HepG2 (cell line): Measurements from ENCODE around the gene UCN. TPM values are rescaled to one million over a fixed set of nuclear protein-coding genes. Genes with fewer than 3 reads are reported as not detected.

Source experiments
- polyA plus RNA-seq, 8 experiments: library from polyadenylated mRNA; depleted of rRNA in 3 of 8; stranded (reverse) in 7 of 8; unstranded in 1 of 8; fragments of >200 nt; fragmentation: Illumina TruSeq in 4 of 8; extraction: Trizol in 4 of 8; gene quantifications; 2 replicates each; pipeline versions ENCODE4 v1.2.1 to v1.2.3, GENCODE V29; 2011 to 2016; ENCODE audit warnings: low read depth in 4 of 8, missing spikeins in 1 of 8, mixed read lengths in 1 of 8; ENCODE audit not compliant: insufficient read depth in 1 of 8
- total RNA-seq, 5 experiments: library from RNA; depleted of rRNA; stranded (reverse); fragments of >200 nt; fragmentation: Illumina TruSeq; extraction: Trizol; gene quantifications; 2 replicates each; pipeline ENCODE4 v1.2.3, GENCODE V29; 2016; ENCODE audit warnings: low read depth in 1 of 5

Gene UCN
- total and polyA plus RNA-seq, 2 of the 13 experiments (the other 11 are each of a cell fraction or from before 2014, with no cell fraction given): 1.2 to 2.3 TPM

Other genes with a start within 250 kb of the UCN start
- gene OST4, start 236.8 kb downstream of the UCN start, total RNA-seq (2016; rRNA removed; fragmentation: Illumina TruSeq; extraction: Trizol): 498 and 508 TPM in 2 replicates
- 491 and 584 TPM in 2 replicates for gene OST4, start 236.8 kb downstream of the UCN start, polyA plus RNA-seq (2011; rRNA removed)
- 4.0 and 9.7 TPM in 2 replicates for gene EMILIN1, start 229.8 kb downstream of the UCN start, total RNA-seq (2016; rRNA removed; fragmentation: Illumina TruSeq; extraction: Trizol)
- gene EMILIN1, start 229.8 kb downstream of the UCN start, polyA plus RNA-seq (2011; rRNA removed): 8.1 and 13.1 TPM in 2 replicates
- 29.9 and 40.9 TPM in 2 replicates for gene KHK, start 221.7 kb downstream of the UCN start, total RNA-seq (2016; rRNA removed; fragmentation: Illumina TruSeq; extraction: Trizol)
- gene KHK, start 221.7 kb downstream of the UCN start, polyA plus RNA-seq (2011; rRNA removed): 99.2 and 139 TPM in 2 replicates
- 7.0 and 13.9 TPM in 2 replicates for gene CGREF1, start 189.3 kb downstream of the UCN start, total RNA-seq (2016; rRNA removed; fragmentation: Illumina TruSeq; extraction: Trizol)
- gene CGREF1, start 189.3 kb downstream of the UCN start, polyA plus RNA-seq (2011; rRNA removed): 23.4 and 30.8 TPM in 2 replicates
- gene ABHD1, start 184.6 kb downstream of the UCN start, total RNA-seq (2016; rRNA removed; fragmentation: Illumina TruSeq; extraction: Trizol): 0.04 TPM in 1 of 2 replicates, not detected in the other
- 0.81 and 0.85 TPM in 2 replicates for gene ABHD1, start 184.6 kb downstream of the UCN start, polyA plus RNA-seq (2011; rRNA removed)
- 112 and 119 TPM in 2 replicates for gene PREB, start 173.8 kb downstream of the UCN start, total RNA-seq (2016; rRNA removed; fragmentation: Illumina TruSeq; extraction: Trizol)
- 192 and 208 TPM in 2 replicates for gene PREB, start 173.8 kb downstream of the UCN start, polyA plus RNA-seq (2011; rRNA removed)
- gene PRR30, start 169.0 kb downstream of the UCN start, total RNA-seq (2016; rRNA removed; fragmentation: Illumina TruSeq; extraction: Trizol): not detected in 2 replicates
- gene PRR30, start 169.0 kb downstream of the UCN start, polyA plus RNA-seq (2011; rRNA removed): not detected in 2 replicates
- gene TCF23, start 159.4 kb downstream of the UCN start, total RNA-seq (2016; rRNA removed; fragmentation: Illumina TruSeq; extraction: Trizol): 0.02 and 0.04 TPM in 2 replicates
- 1.4 TPM in 2 replicates for gene TCF23, start 159.4 kb downstream of the UCN start, polyA plus RNA-seq (2011; rRNA removed)
- 130 and 207 TPM in 2 replicates for gene ATRAID, start 96.4 kb downstream of the UCN start, total RNA-seq (2016; rRNA removed; fragmentation: Illumina TruSeq; extraction: Trizol)
- 280 and 382 TPM in 2 replicates for gene ATRAID, start 96.4 kb downstream of the UCN start, polyA plus RNA-seq (2011; rRNA removed)
- gene SLC5A6, start 96.2 kb downstream of the UCN start, total RNA-seq (2016; rRNA removed; fragmentation: Illumina TruSeq; extraction: Trizol): 73.9 and 135 TPM in 2 replicates
- gene SLC5A6, start 96.2 kb downstream of the UCN start, polyA plus RNA-seq (2011; rRNA removed): 417 and 462 TPM in 2 replicates
- gene CAD, start 91.1 kb downstream of the UCN start, total RNA-seq (2016; rRNA removed; fragmentation: Illumina TruSeq; extraction: Trizol): 21.5 and 21.7 TPM in 2 replicates
- gene CAD, start 91.1 kb downstream of the UCN start, polyA plus RNA-seq (2011; rRNA removed): 37.0 and 43.1 TPM in 2 replicates
- 0.38 TPM in 1 of 2 replicates, not detected in the other for gene SLC30A3, start 45.4 kb downstream of the UCN start, total RNA-seq (2016; rRNA removed; fragmentation: Illumina TruSeq; extraction: Trizol)
- 0.79 and 1.0 TPM in 2 replicates for gene SLC30A3, start 45.4 kb downstream of the UCN start, polyA plus RNA-seq (2011; rRNA removed)
- gene DNAJC5G, start 33.0 kb downstream of the UCN start, total RNA-seq (2016; rRNA removed; fragmentation: Illumina TruSeq; extraction: Trizol): not detected in 2 replicates
- 0.05 and 0.07 TPM in 2 replicates for gene DNAJC5G, start 33.0 kb downstream of the UCN start, polyA plus RNA-seq (2011; rRNA removed)
- 0.07 TPM in 1 of 2 replicates, not detected in the other for gene TRIM54, start 26.0 kb downstream of the UCN start, total RNA-seq (2016; rRNA removed; fragmentation: Illumina TruSeq; extraction: Trizol)
- gene TRIM54, start 26.0 kb downstream of the UCN start, polyA plus RNA-seq (2011; rRNA removed): 0.13 and 0.14 TPM in 2 replicates
- 37.0 and 48.9 TPM in 2 replicates for gene MPV17, start 14.7 kb upstream of the UCN start, total RNA-seq (2016; rRNA removed; fragmentation: Illumina TruSeq; extraction: Trizol)
- gene MPV17, start 14.7 kb upstream of the UCN start, polyA plus RNA-seq (2011; rRNA removed): 119 and 129 TPM in 2 replicates
- 77.5 and 80.0 TPM in 2 replicates for gene GTF3C2, start 48.3 kb upstream of the UCN start, total RNA-seq (2016; rRNA removed; fragmentation: Illumina TruSeq; extraction: Trizol)
- 110 and 130 TPM in 2 replicates for gene GTF3C2, start 48.3 kb upstream of the UCN start, polyA plus RNA-seq (2011; rRNA removed)
- gene EIF2B4, start 61.9 kb upstream of the UCN start, total RNA-seq (2016; rRNA removed; fragmentation: Illumina TruSeq; extraction: Trizol): 91.5 and 105 TPM in 2 replicates
- gene EIF2B4, start 61.9 kb upstream of the UCN start, polyA plus RNA-seq (2011; rRNA removed): 96.4 and 99.2 TPM in 2 replicates
- gene SNX17, start 62.2 kb upstream of the UCN start, total RNA-seq (2016; rRNA removed; fragmentation: Illumina TruSeq; extraction: Trizol): 94.9 and 109 TPM in 2 replicates
- gene SNX17, start 62.2 kb upstream of the UCN start, polyA plus RNA-seq (2011; rRNA removed): 75.0 and 88.4 TPM in 2 replicates
- 2.4 and 4.9 TPM in 2 replicates for gene ZNF513, start 72.3 kb upstream of the UCN start, total RNA-seq (2016; rRNA removed; fragmentation: Illumina TruSeq; extraction: Trizol)
- 6.3 and 10.9 TPM in 2 replicates for gene ZNF513, start 72.3 kb upstream of the UCN start, polyA plus RNA-seq (2011; rRNA removed)
- 211 and 213 TPM in 2 replicates for gene PPM1G, start 101.1 kb upstream of the UCN start, total RNA-seq (2016; rRNA removed; fragmentation: Illumina TruSeq; extraction: Trizol)
- 52.3 and 58.2 TPM in 2 replicates for gene PPM1G, start 101.1 kb upstream of the UCN start, polyA plus RNA-seq (2011; rRNA removed)
- gene NRBP1, start 120.2 kb upstream of the UCN start, total RNA-seq (2016; rRNA removed; fragmentation: Illumina TruSeq; extraction: Trizol): 165 and 222 TPM in 2 replicates
- 227 and 240 TPM in 2 replicates for gene NRBP1, start 120.2 kb upstream of the UCN start, polyA plus RNA-seq (2011; rRNA removed)
- gene KRTCAP3, start 133.9 kb upstream of the UCN start, total RNA-seq (2016; rRNA removed; fragmentation: Illumina TruSeq; extraction: Trizol): 2.1 TPM in 1 of 2 replicates, not detected in the other
- gene KRTCAP3, start 133.9 kb upstream of the UCN start, polyA plus RNA-seq (2011; rRNA removed): 4.5 and 5.6 TPM in 2 replicates
- gene IFT172, start 181.3 kb upstream of the UCN start, total RNA-seq (2016; rRNA removed; fragmentation: Illumina TruSeq; extraction: Trizol): 17.0 and 21.6 TPM in 2 replicates
- gene IFT172, start 181.3 kb upstream of the UCN start, polyA plus RNA-seq (2011; rRNA removed): 30.7 and 35.7 TPM in 2 replicates
- 7.4 and 9.0 TPM in 2 replicates for gene FNDC4, start 186.8 kb upstream of the UCN start, total RNA-seq (2016; rRNA removed; fragmentation: Illumina TruSeq; extraction: Trizol)
- 17.4 and 26.3 TPM in 2 replicates for gene FNDC4, start 186.8 kb upstream of the UCN start, polyA plus RNA-seq (2011; rRNA removed)
- gene GCKR, start 188.4 kb upstream of the UCN start, total RNA-seq (2016; rRNA removed; fragmentation: Illumina TruSeq; extraction: Trizol): 6.9 and 15.2 TPM in 2 replicates
- 48.3 and 74.5 TPM in 2 replicates for gene GCKR, start 188.4 kb upstream of the UCN start, polyA plus RNA-seq (2011; rRNA removed)